K562 (cell line): ENCODE measurements around the gene ZNF747. TPM values are rescaled to one million over a fixed set of nuclear protein-coding genes. Genes with fewer than 3 reads are reported as not detected.
A peak's percentile ranks its signal among the peaks of the same experiment; 100 is the strongest.

Experiments used
- ATF1 ChIP-seq, 2 experiments: fragments of 450-650 bp in 1 of 2; IDR thresholded peaks; 2 replicates each; pipeline ENCODE4 v1.6.1; 2016; ENCODE audit warnings: missing compliant biosample characterization in 1 of 2, missing genetic modification characterization in 1 of 2
- BACH1 ChIP-seq: fragments of 200-800 bp; sonication (Bioruptor generic); IDR thresholded peaks from 2 replicates; pipeline ENCODE4 v1.6.1; 2016; ENCODE audit warnings: missing genetic modification characterization, missing compliant biosample characterization
- BRD9 ChIP-seq: fragments of 450-650 bp; IDR thresholded peaks from 2 replicates; pipeline ENCODE4 v1.6.1; 2018; ENCODE audit warnings: low read depth; ENCODE audit not compliant: partially characterized antibody
- C11orf30 ChIP-seq: fragments of 450-650 bp; IDR thresholded peaks from 2 replicates; pipeline ENCODE4 v1.6.1; 2016; ENCODE audit warnings: low read depth, mild to moderate bottlenecking
- CTBP1 ChIP-seq: fragments of 450-650 bp; IDR thresholded peaks from 2 replicates; pipeline ENCODE4 v1.6.1; 2016; ENCODE audit warnings: borderline replicate concordance
- CTCF ChIP-seq, 3 experiments: IDR thresholded peaks in 2 of 3; conservative IDR thresholded peaks in 1 of 3; 2 replicates each; pipeline ENCODE4 v1.5.1; 2011 to 2012; ENCODE audit warnings: low read length in 3 of 3, mild to moderate bottlenecking in 3 of 3, control low read depth in 2 of 3, improper control_type of control experiment in 1 of 3, inconsistent platforms in 1 of 3, low read depth in 1 of 3, mixed read lengths in 1 of 3, moderate library complexity in 1 of 3; ENCODE audit not compliant: insufficient read depth in 2 of 3
- FOS ChIP-seq: IDR thresholded peaks from 3 replicates; pipeline ENCODE4 v1.6.1; 2011; ENCODE audit not compliant: insufficient read length; ENCODE audit errors: extremely low read depth
- FOXA3 ChIP-seq, 2 experiments: fragments of 450-650 bp in 1 of 2; sonication (generic) in 1 of 2; formaldehyde crosslinking; IDR thresholded peaks in 1 of 2; conservative IDR thresholded peaks in 1 of 2; 2 replicates each; pipeline versions ENCODE4 v1.4.0 to v1.8.0; 2020 to 2022; ENCODE audit warnings: mild to moderate bottlenecking in 2 of 2, missing genetic modification reagents in 1 of 2
- GABPA ChIP-seq: fragments of 200-800 bp; sonication (Bioruptor generic); conservative IDR thresholded peaks from 2 replicates; pipeline ENCODE4 v1.6.1; 2016; ENCODE audit warnings: low read depth, missing genetic modification characterization, missing compliant biosample characterization
- HDAC2 ChIP-seq: fragments of 450-650 bp; IDR thresholded peaks from 2 replicates; pipeline ENCODE4 v1.6.1; 2016; ENCODE audit warnings: mild to moderate bottlenecking
- IFI16 ChIP-seq: fragments of 250-450 bp; sonication (Bioruptor Pico); IDR thresholded peaks from 2 replicates; pipeline ENCODE4 v2.1.2; 2022; ENCODE audit warnings: mild to moderate bottlenecking, inconsistent platforms
- MTA1 ChIP-seq: fragments of 450-650 bp; IDR thresholded peaks from 2 replicates; pipeline ENCODE4 v1.6.1; 2017; ENCODE audit warnings: borderline replicate concordance
- NEUROD1 ChIP-seq: fragments of 150-350 bp; IDR thresholded peaks from 2 replicates; pipeline ENCODE4 v1.6.1; 2014; ENCODE audit warnings: borderline replicate concordance, low read length, low read depth; ENCODE audit not compliant: partially characterized antibody
- NR2C1 ChIP-seq, 2 experiments: fragments of 450-650 bp; IDR thresholded peaks; 2 replicates each; pipeline ENCODE4 v1.6.1; 2017; ENCODE audit warnings: mild to moderate bottlenecking in 2 of 2, antibody characterized with exemption in 1 of 2, inconsistent platforms in 1 of 2, missing compliant biosample characterization in 1 of 2, missing genetic modification characterization in 1 of 2
- PML ChIP-seq: IDR thresholded peaks from 2 replicates; pipeline ENCODE4 v1.6.1; 2012; ENCODE audit warnings: low read length, inconsistent platforms
- POLR2G ChIP-seq: fragments of 200-400 bp; formaldehyde crosslinking; IDR thresholded peaks from 2 replicates; pipeline ENCODE4 v1.6.1; 2017; ENCODE audit warnings: low read depth, mild to moderate bottlenecking, antibody characterized with exemption, low read length, moderate library complexity
- RUNX1 ChIP-seq: sonication (generic); IDR thresholded peaks from 2 replicates; pipeline ENCODE4 v1.6.1; 2016; ENCODE audit warnings: antibody characterized with exemption, low read depth
- SIN3B ChIP-seq: fragments of 450-650 bp; IDR thresholded peaks from 2 replicates; pipeline ENCODE4 v1.6.1; 2017; ENCODE audit warnings: low read depth, mild to moderate bottlenecking, moderate library complexity
- TAF9B ChIP-seq: fragments of 450-650 bp; IDR thresholded peaks from 2 replicates; pipeline ENCODE4 v1.6.1; 2018; ENCODE audit warnings: mild to moderate bottlenecking; ENCODE audit not compliant: partially characterized antibody
- UBTF ChIP-seq, 2 experiments: IDR thresholded peaks; 2 replicates each; pipeline ENCODE4 v1.6.1; 2012; ENCODE audit warnings: improper control_type of control experiment in 2 of 2, low read depth in 2 of 2, low read length in 2 of 2, borderline replicate concordance in 1 of 2
- ZNF146 ChIP-seq: IDR thresholded peaks from one replicate; pipeline ENCODE4 v1.6.1; 2018; ENCODE audit warnings: missing compliant biosample characterization; ENCODE audit not compliant: unreplicated experiment
- ZNF197 ChIP-seq: fragments of 200-800 bp; sonication (Bioruptor generic); IDR thresholded peaks from 2 replicates; pipeline ENCODE4 v1.6.1; 2016; ENCODE audit warnings: low read depth, missing genetic modification characterization, missing compliant biosample characterization
- ZNF644 ChIP-seq: fragments of 200-800 bp; sonication (Bioruptor generic); IDR thresholded peaks from 2 replicates; pipeline ENCODE4 v1.6.1; 2016; ENCODE audit warnings: low read depth, missing genetic modification characterization, missing compliant biosample characterization
- polyA plus RNA-seq, 8 experiments: library from polyadenylated mRNA; depleted of rRNA in 4 of 8; stranded (reverse) in 5 of 8; unstranded in 3 of 8; fragments of >200 nt; fragmentation: Nextera tagmentation in 2 of 8; fragmentation: Illumina TruSeq in 1 of 8; extraction: Ambion mirVana in 2 of 8; extraction: Trizol in 1 of 8; gene quantifications; 2 replicates each; pipeline versions ENCODE4 v1.2.1 to v1.2.3, GENCODE V29; 2011 to 2014; ENCODE audit warnings: inconsistent platforms in 1 of 8, missing spikeins in 1 of 8
- total RNA-seq, 7 experiments: library from RNA; depleted of rRNA in 6 of 7; stranded (reverse); fragments of >200 nt in 6 of 7; fragmentation: Illumina TruSeq in 2 of 7; extraction: Trizol in 2 of 7; gene quantifications; 2 replicates each; pipeline versions ENCODE4 v1.2.1 to v1.2.3, GENCODE V29; 2011 to 2021; ENCODE audit warnings: low replicate concordance in 1 of 7

Gene ZNF747
- total and polyA plus RNA-seq, 9 of the 15 experiments (the other 6 are each of a cell fraction or from before 2014, with no cell fraction given) = 0.14 to 3.3 (median 1.5) TPM

GRCh38 chr16:30571445-30572322 lies 37.0 kb upstream of the ZNF747 start, which contains the start of gene ZNF688 (continued):
- TF ChIP-seq UBTF (IDR thresholded peaks at IDR 0.05; ENCODE audit: borderline replicate concordance in 1 of 2, low read depth in 2 of 2, low read length in 2 of 2) (peak; percentile 73 to 80; a peak in 2 of 4 replicates), BACH1 (tag) (peak; percentile 86), PML (peak; percentile 53), NR2C1 (IDR thresholded peaks at IDR 0.05) (peak; percentile 95), NR2C1 (tag; IDR thresholded peaks at IDR 0.05) (peak; percentile 96), GABPA (tag) (peak; percentile 63), IFI16 (CRISPR knock-in tag) (no peak), MTA1 (no peak), FOS (peak; percentile 77), ZNF197 (CRISPR knock-in tag) (peak; percentile 97), HDAC2 (peak; percentile 76; the same call in 1 of the 2 replicates), CTBP1 (peak; percentile 11; the same call in 1 of the 2 replicates), ZNF644 (tag) (peak; percentile 88), RUNX1 (peak; percentile 74; the same call in 1 of the 2 replicates), C11orf30 (peak; percentile 73), ZNF146 (CRISPR knock-in tag) (no peak), ATF1 (CRISPR knock-in tag; IDR thresholded peaks at IDR 0.05) (no peak), ATF1 (tag; IDR thresholded peaks at IDR 0.05) (peak; percentile 96), NEUROD1 (peak; percentile 52), TAF9B (peak; percentile 73), CTCF (IDR thresholded peaks at IDR 0.05 in 2 of 3, conservative IDR thresholded peaks at IDR 0.05 in 1 of 3; ENCODE audit: insufficient read depth in 2 of 3, low read depth in 1 of 3, low read length in 3 of 3) (0 out of 6 replicates have a peak, but pooled peaks of 1 of the 3 experiments have one; percentile 4), SIN3B (peak; percentile 67), POLR2G (peak; percentile 81), FOXA3 (CRISPR knock-in tag; conservative IDR thresholded peaks at IDR 0.05 in 1 of 2, IDR thresholded peaks at IDR 0.05 in 1 of 2) (0 out of 4 replicates have a peak, but pooled peaks have one; percentile 41), BRD9 (peak; percentile 67)
